A549 (cell line): ENCODE data around the gene RUVBL1. TPM values are rescaled to one million over a fixed set of nuclear protein-coding genes. Genes with fewer than 3 reads are reported as not detected.

Experiments used
- ATAC-seq, 2 experiments: fragments of 200-7000 bp in 1 of 2; fragments of >200 bp in 1 of 2; cut with Nextera tagmentation in 1 of 2; cut with Tn5 transposase in 1 of 2; 3 replicates each; pipeline versions ENCODE4 v1.8.0 to v1.9.1; 2018 to 2020; ENCODE audit warnings: mild to moderate bottlenecking in 1 of 2, moderate library complexity in 1 of 2
- CTCF ChIA-PET: fragments of 300-600 bp; sonication (Branson Sonifier 250); formaldehyde crosslinking; extraction: SDS; loops from one replicate; lab custom pipeline; 2021; ENCODE audit warnings: antibody characterized with exemption, inconsistent platforms; lab: Yijun Ruan, JAX
- POLR2A ChIA-PET: fragments of 350-600 bp; formaldehyde crosslinking; extraction: SDS; loops from one replicate; lab custom pipeline; 2021; ENCODE audit warnings: antibody characterized with exemption, inconsistent platforms; lab: Yijun Ruan, JAX
- DNase-seq, 2 experiments: peaks; one replicate each; pipeline versions ENCODE4 v3.0.0 to v3.0.0-alpha.2; 2011 to 2016; ENCODE audit warnings: low read depth in 1 of 2, low spot score in 1 of 2
- FAIRE-seq: peaks from 2 replicates; lab custom pipeline; 2011; peaks lifted over from hg19 to GRCh38; lab: Jason Lieb, UNC
- H3K27ac ChIP-seq, 2 experiments: fragments of >200 bp; sonication (Bioruptor Twin); formaldehyde crosslinking; 3 replicates each; pipeline ENCODE4 v1.5.1; 2016 to 2017
- H3K4me1 ChIP-seq: fragments of >200 bp; sonication (Bioruptor Twin); formaldehyde crosslinking; 3 replicates; pipeline ENCODE4 v1.6.1; 2016
- H3K4me2 ChIP-seq: fragments of >200 bp; sonication (Bioruptor Twin); formaldehyde crosslinking; 3 replicates; pipeline ENCODE4 v1.6.1; 2016
- H3K4me3 ChIP-seq: fragments of >200 bp; sonication (Bioruptor Twin); formaldehyde crosslinking; 3 replicates; pipeline ENCODE4 v1.5.1; 2016
- H3K9me3 ChIP-seq: fragments of >200 bp; sonication (Bioruptor Twin); formaldehyde crosslinking; 3 replicates; pipeline ENCODE4 v1.6.1; 2016
- BHLHE40 ChIP-seq: IDR thresholded peaks from 2 replicates; pipeline ENCODE4 v1.6.1; 2012; ENCODE audit warnings: low read depth, low read length, inconsistent platforms
- CBX2 ChIP-seq: fragments of 200-600 bp; sonication (generic); IDR thresholded peaks from 2 replicates; pipeline ENCODE4 v1.6.1; 2016; ENCODE audit warnings: low read depth, mild to moderate bottlenecking, borderline replicate concordance
- CBX8 ChIP-seq: fragments of 200-600 bp; sonication (generic); IDR thresholded peaks from 2 replicates; pipeline ENCODE4 v1.6.1; 2016
- CEBPB ChIP-seq, 2 experiments: fragments of >200 bp in 1 of 2; sonication (Bioruptor Twin) in 1 of 2; formaldehyde crosslinking in 1 of 2; IDR thresholded peaks; 2 replicates each; pipeline ENCODE4 v1.6.1; 2012 to 2016
- CHD2 ChIP-seq: fragments of 150-350 bp; IDR thresholded peaks from 2 replicates; pipeline ENCODE4 v1.6.1; 2014; ENCODE audit warnings: low read length; ENCODE audit not compliant: partially characterized antibody
- CHD4 ChIP-seq: fragments of 200-600 bp; sonication (generic); IDR thresholded peaks from 2 replicates; pipeline ENCODE4 v1.6.1; 2016; ENCODE audit warnings: antibody characterized with exemption, mild to moderate bottlenecking, borderline replicate concordance
- EHF ChIP-seq: fragments of 250-450 bp; sonication (Bioruptor Pico); IDR thresholded peaks from 2 replicates; pipeline ENCODE4 v1.5.0; 2020; ENCODE audit warnings: mild to moderate bottlenecking
- EHMT2 ChIP-seq: fragments of 200-600 bp; sonication (generic); IDR thresholded peaks from 2 replicates; pipeline ENCODE4 v1.6.1; 2016; ENCODE audit warnings: antibody characterized with exemption, low read depth, mild to moderate bottlenecking, moderate library complexity
- FOXS1 ChIP-seq: fragments of 250-450 bp; sonication (Bioruptor Pico); IDR thresholded peaks from 2 replicates; pipeline ENCODE4 v1.5.0; 2020; ENCODE audit warnings: mild to moderate bottlenecking, moderate library complexity
- GATA3 ChIP-seq: IDR thresholded peaks from 2 replicates; pipeline ENCODE4 v1.6.1; 2012; ENCODE audit warnings: borderline replicate concordance
- HDAC2 ChIP-seq: fragments of 200-600 bp; sonication (generic); IDR thresholded peaks from 2 replicates; pipeline ENCODE4 v1.6.1; 2016
- HES2 ChIP-seq: fragments of >200 bp; sonication (Bioruptor Twin); formaldehyde crosslinking; IDR thresholded peaks from 2 replicates; pipeline ENCODE4 v1.6.1; 2016
- HEYL ChIP-seq: fragments of 250-450 bp; sonication (Bioruptor Pico); IDR thresholded peaks from 2 replicates; pipeline ENCODE4 v1.8.0; 2021; ENCODE audit warnings: mild to moderate bottlenecking, moderate library complexity
- HOXA7 ChIP-seq: fragments of 250-450 bp; sonication (Bioruptor Pico); IDR thresholded peaks from 2 replicates; pipeline ENCODE4 v1.5.0; 2020; ENCODE audit warnings: mild to moderate bottlenecking, moderate library complexity
- KDM5A ChIP-seq: fragments of 200-600 bp; sonication (generic); IDR thresholded peaks from 2 replicates; pipeline ENCODE4 v1.6.1; 2016; ENCODE audit warnings: antibody characterized with exemption, mild to moderate bottlenecking
- MAFK ChIP-seq: fragments of 450-650 bp; IDR thresholded peaks from 2 replicates; pipeline ENCODE4 v1.6.1; 2014; ENCODE audit not compliant: partially characterized antibody
- MYC ChIP-seq: IDR thresholded peaks from 2 replicates; pipeline ENCODE4 v1.6.1; 2012; ENCODE audit warnings: mild to moderate bottlenecking, inconsistent platforms, low read length, improper control_type of control experiment, borderline replicate concordance
- NPAS2 ChIP-seq: fragments of 250-450 bp; sonication (Bioruptor Pico); IDR thresholded peaks from 2 replicates; pipeline ENCODE4 v1.8.0; 2022; ENCODE audit warnings: mild to moderate bottlenecking, moderate library complexity, borderline replicate concordance
- NR3C1 ChIP-seq: fragments of >200 bp; sonication (Bioruptor Twin); formaldehyde crosslinking; IDR thresholded peaks from 3 replicates; pipeline ENCODE4 v1.6.1; 2017
- POLR2AphosphoS2 ChIP-seq: conservative IDR thresholded peaks from 2 replicates; pipeline ENCODE4 v1.6.1; 2012; ENCODE audit warnings: low read length, improper control_type of control experiment, inconsistent platforms
- RNF2 ChIP-seq: fragments of 200-600 bp; sonication (generic); IDR thresholded peaks from 2 replicates; pipeline ENCODE4 v1.6.1; 2016; ENCODE audit warnings: low read depth, mild to moderate bottlenecking, antibody characterized with exemption, moderate library complexity, borderline replicate concordance
- SREBF2 ChIP-seq: fragments of 450-650 bp; IDR thresholded peaks from 2 replicates; pipeline ENCODE4 v1.6.1; 2014; ENCODE audit warnings: mild to moderate bottlenecking, moderate library complexity
- TP53 ChIP-seq: fragments of 250-450 bp; sonication (Bioruptor Pico); IDR thresholded peaks from 2 replicates; pipeline ENCODE4 v1.5.0; 2021; ENCODE audit warnings: mild to moderate bottlenecking, moderate library complexity
- USF2 ChIP-seq: fragments of 450-650 bp; IDR thresholded peaks from 2 replicates; pipeline ENCODE4 v1.6.1; 2014; ENCODE audit warnings: antibody characterized with exemption
- ZFP36 ChIP-seq: fragments of 450-650 bp; IDR thresholded peaks from 2 replicates; pipeline ENCODE4 v1.6.1; 2014; ENCODE audit warnings: borderline replicate concordance; ENCODE audit not compliant: partially characterized antibody
- WGBS: methylation state at CpG from one replicate; pipeline ENCODE4 v1.1.6; 2017; ENCODE audit errors: missing lambda C conversion rate; 5-methylcytosine and 5-hydroxymethylcytosine counted together
- polyA plus RNA-seq, 4 experiments: library from polyadenylated mRNA; depleted of rRNA in 3 of 4; stranded (reverse); fragments of >200 nt; fragmentation: RNase III in 1 of 4; extraction: RNeasy Plus Mini Kit Qiagen cat#74134 plus additional on column Dnase treatment in 1 of 4; gene quantifications; 2 replicates in 3 of 4; 3 replicates in 1 of 4; pipeline ENCODE4 v1.2.3, GENCODE V29; 2011 to 2017

Gene RUVBL1
- polyA plus RNA-seq, 2 of the 4 experiments (the other 2 are of a cell fraction), result 105 to 144 TPM

GRCh38 chr3:128056258-128056657 is 67.4 kb downstream of the RUVBL1 start:
- Histone ChIP-seq H3K27ac (no peak overlapping the region), H3K4me1 (peaks cover 23% of the 10 kb centered on the region), H3K4me3 (no peak overlapping the region), H3K9me3 (no peaks in the 10 kb centered on the region), H3K4me2 (no peak overlapping the region)
- TF ChIP-seq CHD4 (no peak), EHMT2 (no peak), SREBF2 (no peak), CBX2 (no peak), CBX8 (no peak), BHLHE40 (no peak), KDM5A (no peak), ZFP36 (no peak), NPAS2 (CRISPR knock-in tag) (no peak), CHD2 (no peak), TP53 (CRISPR knock-in tag) (no peak), RNF2 (no peak), HEYL (CRISPR knock-in tag) (no peak), NR3C1 (no peak), HDAC2 (no peak), POLR2AphosphoS2 (no peak), EHF (no peak), HES2 (no peak), FOXS1 (CRISPR knock-in tag) (no peak)
- WGBS, result 23% methylated on average over 4 of the region's 4 CpGs
- no peak for ATAC-seq
- no peak for DNase-seq
- ChIA-PET CTCF (interaction anchor here (0.6 to 2.8 kb wide), 6 partner anchors 11 to 1305 kb away, joined by 3 to 13 read pairs (median 4); no protein-coding TSS in a partner anchor), POLR2A (interaction anchor here (0.6 kb wide), 1 partner anchor 473 kb away, joined by 3 read pairs; no protein-coding TSS in a partner anchor)
- no peak for FAIRE-seq

- POLR2A ChIA-PET, result no interaction called here
- ATAC-seq, result no peak
- peak overlapping the region; percentile 98 for H3K4me2 ChIP-seq
- 73% methylated on average over 3 of the region's 3 CpGs for WGBS
- FAIRE-seq, result no peak
- H3K4me1 ChIP-seq, result peaks cover 29% of the 10 kb centered on the region
- no peaks in the 10 kb centered on the region for H3K9me3 ChIP-seq
- TF ChIP-seq CEBPB (IDR thresholded peaks at IDR 0.05) (no peak), MAFK (peak; percentile 80)
- TF ChIP-seq, all 56 proteins: peak for 1
- Histone ChIP-seq H3K27ac (peak overlapping the region in 1 of 2 experiments; percentile 99; a peak in 1 of 6 replicates), H3K4me3 (peak overlapping the region; percentile 85; the same call in 2 of the 3 replicates)
- DNase-seq, result no peak
- CTCF ChIA-PET, result interaction anchor here (1.5 kb wide), 1 partner anchor 13 kb away, joined by 5 read pairs; no protein-coding TSS in a partner anchor
These were observed 69.2 kb downstream of the RUVBL1 start for GRCh38 chr3:128054367-128054766.

GRCh38 chr3:128053614-128054013 is 70.0 kb downstream of the RUVBL1 start:
- DNase-seq (no peak), ATAC-seq (no peak), FAIRE-seq (no peak)
- POLR2A ChIA-PET, result no interaction called here
- 75% methylated on average over 6 of the region's 6 CpGs for WGBS
- peak overlapping the region; percentile 98 for H3K4me2 ChIP-seq
- H3K27ac ChIP-seq, result peak overlapping the region; percentile 91 to 99
- peaks cover 29% of the 10 kb centered on the region for H3K4me1 ChIP-seq
- TF ChIP-seq GATA3 (no peak), CBX2 (no peak), USF2 (no peak), KDM5A (no peak), SREBF2 (no peak), MYC (no peak), HOXA7 (CRISPR knock-in tag) (no peak), POLR2AphosphoS2 (no peak), NR3C1 (no peak)
- CTCF ChIA-PET, result interaction anchor here (1.5 kb wide), 1 partner anchor 14 kb away, joined by 5 read pairs; no protein-coding TSS in a partner anchor
- H3K4me3 ChIP-seq, result peak overlapping the region; percentile 85
- no peaks in the 10 kb centered on the region for H3K9me3 ChIP-seq
